Stimulated activated CD8-positive, alpha-beta memory T cell treated with anti-CD3 and anti-CD28 coated beads, Interleukin-12 subunit alpha, Interleukin-12 subunit beta, amount 100 ng/mL, for 24 hours (primary cell): ENCODE results near the gene THAP11.
"Not testable (repeated sequence)": the region's sequence is repeated elsewhere in the genome, so short reads cannot be mapped to it uniquely, and the experiment has no call there.

Experiments used
- DNase-seq: peaks from one replicate; pipeline ENCODE4 v3.0.0-alpha.2; 2020; ENCODE audit errors: extremely low read depth

The THAP11 gene

GRCh38 chr16:67862623-67863583, 20.8 kb downstream of the THAP11 start:
- DNase-seq = no peak

GRCh38 chr16:67864044-67864443, 21.9 kb downstream of the THAP11 start:
- DNase-seq = not testable (repeated sequence)

GRCh38 chr16:67864594-67864993, 22.5 kb downstream of the THAP11 start:
- no peak for DNase-seq

- no peak for DNase-seq
Observed at GRCh38 chr16:67865318-67865717, 23.2 kb downstream of the THAP11 start.

- DNase-seq = no peak
Observed at GRCh38 chr16:67868290-67868689, 26.2 kb downstream of the THAP11 start.

GRCh38 chr16:67869653-67870052, 27.5 kb downstream of the THAP11 start:
- DNase-seq = no peak

GRCh38 chr16:67871256-67871655, 29.1 kb downstream of the THAP11 start:
- DNase-seq = no peak

- DNase-seq = no peak
Observed at GRCh38 chr16:67872131-67872630, 30.1 kb downstream of the THAP11 start.

- DNase-seq = peak; percentile 68
Observed at GRCh38 chr16:67872631-67873434, 30.7 kb downstream of the THAP11 start, which contains the start of gene EDC4. Gene EDC4, plus strand, starts transcription at chr16:67873052. Its CDS starts 210 bp downstream, at chr16:67873262.

- no peak for DNase-seq
Observed at GRCh38 chr16:67873435-67874370, 31.6 kb downstream of the THAP11 start.

- no peak for DNase-seq
Observed at GRCh38 chr16:67874372-67874771, 32.3 kb downstream of the THAP11 start.

- no peak for DNase-seq
Observed at GRCh38 chr16:67877064-67877463, 34.9 kb downstream of the THAP11 start.

- no peak for DNase-seq
Observed at GRCh38 chr16:67878232-67878631, 36.1 kb downstream of the THAP11 start.

GRCh38 chr16:67878846-67879245, 36.7 kb downstream of the THAP11 start:
- no peak for DNase-seq

- no peak for DNase-seq
Observed at GRCh38 chr16:67879462-67879861, 37.3 kb downstream of the THAP11 start.

GRCh38 chr16:67879936-67880335, 37.8 kb downstream of the THAP11 start:
- no peak for DNase-seq

GRCh38 chr16:67880584-67880983, 38.5 kb downstream of the THAP11 start:
- no peak for DNase-seq

GRCh38 chr16:67881621-67882161, 39.6 kb downstream of the THAP11 start:
- DNase-seq = no peak

- DNase-seq = no peak
Observed at GRCh38 chr16:67882374-67883145, 40.4 kb downstream of the THAP11 start.
